ENCODE measurements around the gene NUBPL.

DNA sequence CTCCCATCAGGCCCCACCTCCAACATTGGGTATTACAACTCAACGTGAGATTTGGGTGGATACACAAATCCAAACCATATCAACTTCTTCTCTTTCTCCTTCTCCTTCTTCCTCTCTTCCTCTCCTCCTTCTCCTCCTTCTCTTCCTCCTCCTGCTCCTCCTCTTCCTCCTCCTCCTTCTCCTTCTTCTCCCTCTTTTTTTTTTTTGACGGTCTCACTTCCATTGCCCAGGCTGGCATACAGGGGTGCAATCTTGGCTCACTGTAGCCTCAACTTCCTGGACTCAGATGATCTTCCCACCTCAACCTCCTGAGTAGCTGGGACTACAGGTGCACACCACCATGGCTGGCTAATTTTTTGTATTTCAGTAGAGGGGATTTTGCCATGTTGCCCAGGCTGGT lies 11.4 kb upstream of the NUBPL start:
- TF ChIP-seq, protein P1, sequence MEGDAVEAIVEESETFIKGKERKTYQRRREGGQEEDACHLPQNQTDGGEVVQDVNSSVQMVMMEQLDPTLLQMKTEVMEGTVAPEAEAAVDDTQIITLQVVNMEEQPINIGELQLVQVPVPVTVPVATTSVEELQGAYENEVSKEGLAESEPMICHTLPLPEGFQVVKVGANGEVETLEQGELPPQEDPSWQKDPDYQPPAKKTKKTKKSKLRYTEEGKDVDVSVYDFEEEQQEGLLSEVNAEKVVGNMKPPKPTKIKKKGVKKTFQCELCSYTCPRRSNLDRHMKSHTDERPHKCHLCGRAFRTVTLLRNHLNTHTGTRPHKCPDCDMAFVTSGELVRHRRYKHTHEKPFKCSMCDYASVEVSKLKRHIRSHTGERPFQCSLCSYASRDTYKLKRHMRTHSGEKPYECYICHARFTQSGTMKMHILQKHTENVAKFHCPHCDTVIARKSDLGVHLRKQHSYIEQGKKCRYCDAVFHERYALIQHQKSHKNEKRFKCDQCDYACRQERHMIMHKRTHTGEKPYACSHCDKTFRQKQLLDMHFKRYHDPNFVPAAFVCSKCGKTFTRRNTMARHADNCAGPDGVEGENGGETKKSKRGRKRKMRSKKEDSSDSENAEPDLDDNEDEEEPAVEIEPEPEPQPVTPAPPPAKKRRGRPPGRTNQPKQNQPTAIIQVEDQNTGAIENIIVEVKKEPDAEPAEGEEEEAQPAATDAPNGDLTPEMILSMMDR (IDR thresholded peaks at IDR 0.05) = no peak
- TF ChIP-seq POLR2A (IDR thresholded peaks at IDR 0.05) (no peak), EP300 (IDR thresholded peaks at IDR 0.05) (no peak)
